ENCODE data around the gene MINDY1. TPM values are rescaled to one million over a fixed set of nuclear protein-coding genes. Genes with fewer than 3 reads are reported as not detected.
A peak's percentile ranks its signal among the peaks of the same experiment; 100 is the strongest.

Gene MINDY1
- total and polyA plus RNA-seq, 9 of the 15 experiments (the other 6 are each of a cell fraction or from before 2014, with no cell fraction given), result 0.49 to 11.0 (median 6.0) TPM

DNA sequence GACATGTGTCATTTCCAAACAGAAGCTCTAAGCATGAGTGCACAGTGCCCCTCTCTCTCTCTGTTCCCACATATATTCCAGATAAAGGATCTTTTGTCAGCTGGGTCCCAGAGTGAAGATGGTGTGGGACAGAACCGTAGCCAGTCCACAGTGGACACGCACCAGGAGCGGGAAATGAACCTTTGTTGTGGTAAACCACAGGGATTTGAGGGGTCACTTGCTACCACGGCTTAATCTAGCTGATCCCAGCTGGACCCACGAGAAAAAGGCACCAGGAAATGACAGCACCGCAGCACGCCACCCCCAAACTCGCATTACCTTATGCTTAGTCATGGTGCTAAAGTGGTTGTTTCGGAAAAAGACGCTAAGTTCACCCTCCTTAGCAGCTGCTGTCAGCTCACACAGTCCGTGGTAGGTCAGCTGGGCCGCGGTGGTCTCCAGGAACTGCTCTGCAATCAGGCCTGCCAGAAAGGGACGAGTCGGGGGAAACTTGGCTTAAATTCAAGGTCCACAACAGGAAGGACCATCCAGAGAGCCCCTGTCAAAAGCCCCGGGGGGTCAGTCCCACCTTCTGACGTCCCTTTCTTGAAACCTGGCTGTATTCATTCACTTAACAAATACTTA lies 7.5 kb downstream of the MINDY1 start:
- CTCF ChIA-PET (ENCODE audit: low intra/inter-chr PET ratio), result no interaction called here
- H2AFZ ChIP-seq (ENCODE audit: low read depth, low read length), result peak overlapping the region; percentile 88
- no peaks in the 10 kb centered on the region for H3K27me3 ChIP-seq (ENCODE audit: control insufficient read depth in 2 of 2, insufficient read depth in 2 of 2, low read length in 2 of 2)
- 5% methylated on average over 16 of the region's 17 CpGs for WGBS (ENCODE audit: insufficient coverage, low coverage, missing lambda C conversion rate)
- in situ Hi-C loops (cut with MboI) (loop anchor here (5.0 to 10.0 kb wide), 2 partner anchors 434 to 742 kb away; partner anchors contain the start of gene CA14), intact Hi-C loops (cut with micrococcal nuclease) (loop anchor here (5.0 to 10.0 kb wide), 3 partner anchors 164 to 742 kb away; partner anchors contain the start of gene CA14)
- H3K4me2 ChIP-seq (ENCODE audit: insufficient read depth, low read length), result peak overlapping the region; percentile 67
- no peaks in the 10 kb centered on the region for H3K9me3 ChIP-seq (replicated peaks; ENCODE audit: control insufficient read depth, insufficient read depth, low read depth, low read length)
- ATAC-seq (peak; percentile 74), DNase-seq (ENCODE audit: extremely low read depth in 1 of 4, low spot score in 3 of 4) (peak; percentile 61 to 87 (median 71)), FAIRE-seq (peak; percentile 87)
- peak overlapping the region; percentile 80 for H3K27ac ChIP-seq (ENCODE audit: extremely low read depth, low read depth, low read length)
- POLR2A ChIA-PET, result interaction anchor here (0.7 to 1.8 kb wide), 8 partner anchors 9 to 763 kb away, joined by 3 to 7 read pairs (median 3); partner anchors contain the start of gene ANP32E
- H4K20me1 ChIP-seq (replicated peaks; ENCODE audit: control insufficient read depth, insufficient read depth, low read length), result no peaks in the 10 kb centered on the region
- H3K4me1 ChIP-seq (replicated peaks in 1 of 2; ENCODE audit: control insufficient read depth in 2 of 2, insufficient read depth in 2 of 2, low read length in 2 of 2), result peaks cover 42 to 52% of the 10 kb centered on the region in 2 experiments
- peak overlapping the region; percentile 67 to 91 for H3K9ac ChIP-seq (ENCODE audit: insufficient read depth in 1 of 2, low read depth in 2 of 2, low read length in 2 of 2)
- peaks cover 11% of the 10 kb centered on the region; the same call in 2 of the 3 replicates for H3K36me3 ChIP-seq (ENCODE audit: control insufficient read depth, insufficient read depth, low read length)
- no TSS peak for BruUV-seq (replicated peaks)
- no peak overlapping the region for H3K4me3 ChIP-seq
- H3K79me2 ChIP-seq (ENCODE audit: control insufficient read depth, insufficient read depth, low read length), result no peaks in the 10 kb centered on the region
- H3K9me1 ChIP-seq (ENCODE audit: control insufficient read depth, insufficient read depth, low read length), result no peaks in the 10 kb centered on the region
- TF ChIP-seq, protein P1, sequence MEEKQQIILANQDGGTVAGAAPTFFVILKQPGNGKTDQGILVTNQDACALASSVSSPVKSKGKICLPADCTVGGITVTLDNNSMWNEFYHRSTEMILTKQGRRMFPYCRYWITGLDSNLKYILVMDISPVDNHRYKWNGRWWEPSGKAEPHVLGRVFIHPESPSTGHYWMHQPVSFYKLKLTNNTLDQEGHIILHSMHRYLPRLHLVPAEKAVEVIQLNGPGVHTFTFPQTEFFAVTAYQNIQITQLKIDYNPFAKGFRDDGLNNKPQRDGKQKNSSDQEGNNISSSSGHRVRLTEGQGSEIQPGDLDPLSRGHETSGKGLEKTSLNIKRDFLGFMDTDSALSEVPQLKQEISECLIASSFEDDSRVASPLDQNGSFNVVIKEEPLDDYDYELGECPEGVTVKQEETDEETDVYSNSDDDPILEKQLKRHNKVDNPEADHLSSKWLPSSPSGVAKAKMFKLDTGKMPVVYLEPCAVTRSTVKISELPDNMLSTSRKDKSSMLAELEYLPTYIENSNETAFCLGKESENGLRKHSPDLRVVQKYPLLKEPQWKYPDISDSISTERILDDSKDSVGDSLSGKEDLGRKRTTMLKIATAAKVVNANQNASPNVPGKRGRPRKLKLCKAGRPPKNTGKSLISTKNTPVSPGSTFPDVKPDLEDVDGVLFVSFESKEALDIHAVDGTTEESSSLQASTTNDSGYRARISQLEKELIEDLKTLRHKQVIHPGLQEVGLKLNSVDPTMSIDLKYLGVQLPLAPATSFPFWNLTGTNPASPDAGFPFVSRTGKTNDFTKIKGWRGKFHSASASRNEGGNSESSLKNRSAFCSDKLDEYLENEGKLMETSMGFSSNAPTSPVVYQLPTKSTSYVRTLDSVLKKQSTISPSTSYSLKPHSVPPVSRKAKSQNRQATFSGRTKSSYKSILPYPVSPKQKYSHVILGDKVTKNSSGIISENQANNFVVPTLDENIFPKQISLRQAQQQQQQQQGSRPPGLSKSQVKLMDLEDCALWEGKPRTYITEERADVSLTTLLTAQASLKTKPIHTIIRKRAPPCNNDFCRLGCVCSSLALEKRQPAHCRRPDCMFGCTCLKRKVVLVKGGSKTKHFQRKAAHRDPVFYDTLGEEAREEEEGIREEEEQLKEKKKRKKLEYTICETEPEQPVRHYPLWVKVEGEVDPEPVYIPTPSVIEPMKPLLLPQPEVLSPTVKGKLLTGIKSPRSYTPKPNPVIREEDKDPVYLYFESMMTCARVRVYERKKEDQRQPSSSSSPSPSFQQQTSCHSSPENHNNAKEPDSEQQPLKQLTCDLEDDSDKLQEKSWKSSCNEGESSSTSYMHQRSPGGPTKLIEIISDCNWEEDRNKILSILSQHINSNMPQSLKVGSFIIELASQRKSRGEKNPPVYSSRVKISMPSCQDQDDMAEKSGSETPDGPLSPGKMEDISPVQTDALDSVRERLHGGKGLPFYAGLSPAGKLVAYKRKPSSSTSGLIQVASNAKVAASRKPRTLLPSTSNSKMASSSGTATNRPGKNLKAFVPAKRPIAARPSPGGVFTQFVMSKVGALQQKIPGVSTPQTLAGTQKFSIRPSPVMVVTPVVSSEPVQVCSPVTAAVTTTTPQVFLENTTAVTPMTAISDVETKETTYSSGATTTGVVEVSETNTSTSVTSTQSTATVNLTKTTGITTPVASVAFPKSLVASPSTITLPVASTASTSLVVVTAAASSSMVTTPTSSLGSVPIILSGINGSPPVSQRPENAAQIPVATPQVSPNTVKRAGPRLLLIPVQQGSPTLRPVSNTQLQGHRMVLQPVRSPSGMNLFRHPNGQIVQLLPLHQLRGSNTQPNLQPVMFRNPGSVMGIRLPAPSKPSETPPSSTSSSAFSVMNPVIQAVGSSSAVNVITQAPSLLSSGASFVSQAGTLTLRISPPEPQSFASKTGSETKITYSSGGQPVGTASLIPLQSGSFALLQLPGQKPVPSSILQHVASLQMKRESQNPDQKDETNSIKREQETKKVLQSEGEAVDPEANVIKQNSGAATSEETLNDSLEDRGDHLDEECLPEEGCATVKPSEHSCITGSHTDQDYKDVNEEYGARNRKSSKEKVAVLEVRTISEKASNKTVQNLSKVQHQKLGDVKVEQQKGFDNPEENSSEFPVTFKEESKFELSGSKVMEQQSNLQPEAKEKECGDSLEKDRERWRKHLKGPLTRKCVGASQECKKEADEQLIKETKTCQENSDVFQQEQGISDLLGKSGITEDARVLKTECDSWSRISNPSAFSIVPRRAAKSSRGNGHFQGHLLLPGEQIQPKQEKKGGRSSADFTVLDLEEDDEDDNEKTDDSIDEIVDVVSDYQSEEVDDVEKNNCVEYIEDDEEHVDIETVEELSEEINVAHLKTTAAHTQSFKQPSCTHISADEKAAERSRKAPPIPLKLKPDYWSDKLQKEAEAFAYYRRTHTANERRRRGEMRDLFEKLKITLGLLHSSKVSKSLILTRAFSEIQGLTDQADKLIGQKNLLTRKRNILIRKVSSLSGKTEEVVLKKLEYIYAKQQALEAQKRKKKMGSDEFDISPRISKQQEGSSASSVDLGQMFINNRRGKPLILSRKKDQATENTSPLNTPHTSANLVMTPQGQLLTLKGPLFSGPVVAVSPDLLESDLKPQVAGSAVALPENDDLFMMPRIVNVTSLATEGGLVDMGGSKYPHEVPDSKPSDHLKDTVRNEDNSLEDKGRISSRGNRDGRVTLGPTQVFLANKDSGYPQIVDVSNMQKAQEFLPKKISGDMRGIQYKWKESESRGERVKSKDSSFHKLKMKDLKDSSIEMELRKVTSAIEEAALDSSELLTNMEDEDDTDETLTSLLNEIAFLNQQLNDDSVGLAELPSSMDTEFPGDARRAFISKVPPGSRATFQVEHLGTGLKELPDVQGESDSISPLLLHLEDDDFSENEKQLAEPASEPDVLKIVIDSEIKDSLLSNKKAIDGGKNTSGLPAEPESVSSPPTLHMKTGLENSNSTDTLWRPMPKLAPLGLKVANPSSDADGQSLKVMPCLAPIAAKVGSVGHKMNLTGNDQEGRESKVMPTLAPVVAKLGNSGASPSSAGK (IDR thresholded peaks at IDR 0.05), result peak; percentile 63
- TF ChIP-seq DMBX1 (CRISPR knock-in tag; IDR thresholded peaks at IDR 0.05; ENCODE audit: borderline replicate concordance) (peak; percentile 70; the same call in 1 of the 2 replicates), ZZZ3 (IDR thresholded peaks at IDR 0.05) (no peak), ZNF263 (CRISPR knock-in tag; IDR thresholded peaks at IDR 0.05; ENCODE audit: borderline replicate concordance) (no peak), TAL1 (IDR thresholded peaks at IDR 0.05) (peak; percentile 29; the same call in 1 of the 2 replicates), SMAD3 (CRISPR knock-in tag; conservative IDR thresholded peaks at IDR 0.05) (peak; percentile 42; the same call in 1 of the 2 replicates), ZNF830 (CRISPR knock-in tag; IDR thresholded peaks at IDR 0.05) (no peak), SMARCE1 (IDR thresholded peaks at IDR 0.05) (peak; percentile 83)
- TF ChIP-seq, protein P2, sequence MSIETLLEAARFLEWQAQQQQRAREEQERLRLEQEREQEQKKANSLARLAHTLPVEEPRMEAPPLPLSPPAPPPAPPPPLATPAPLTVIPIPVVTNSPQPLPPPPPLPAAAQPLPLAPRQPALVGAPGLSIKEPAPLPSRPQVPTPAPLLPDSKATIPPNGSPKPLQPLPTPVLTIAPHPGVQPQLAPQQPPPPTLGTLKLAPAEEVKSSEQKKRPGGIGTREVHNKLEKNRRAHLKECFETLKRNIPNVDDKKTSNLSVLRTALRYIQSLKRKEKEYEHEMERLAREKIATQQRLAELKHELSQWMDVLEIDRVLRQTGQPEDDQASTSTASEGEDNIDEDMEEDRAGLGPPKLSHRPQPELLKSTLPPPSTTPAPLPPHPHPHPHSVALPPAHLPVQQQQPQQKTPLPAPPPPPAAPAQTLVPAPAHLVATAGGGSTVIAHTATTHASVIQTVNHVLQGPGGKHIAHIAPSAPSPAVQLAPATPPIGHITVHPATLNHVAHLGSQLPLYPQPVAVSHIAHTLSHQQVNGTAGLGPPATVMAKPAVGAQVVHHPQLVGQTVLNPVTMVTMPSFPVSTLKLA (conservative IDR thresholded peaks at IDR 0.05), result peak; percentile 60 to 78; a peak in 3 of 4 replicates

Measured in K562 (cell line).